HG02571 (cell line): ENCODE results near the gene GNG7.
"Not testable (repeated sequence)": the region's sequence is repeated elsewhere in the genome, so short reads cannot be mapped to it uniquely, and the experiment has no call there.

Source experiments
- ATAC-seq: cut with Tn5 transposase; IDR thresholded peaks from one replicate; pipeline ENCODE4 v1.9.1; 2021; ENCODE audit warnings: mild to moderate bottlenecking, moderate library complexity; ENCODE audit not compliant: unreplicated experiment

The GNG7 gene

GRCh38 chr19:2542341-2543069 lies 160.0 kb downstream of the GNG7 start:
- no peak for ATAC-seq

GRCh38 chr19:2540646-2541454 lies 161.6 kb downstream of the GNG7 start:
- no peak for ATAC-seq

- no peak for ATAC-seq
Observed at GRCh38 chr19:2540251-2540645, 162.2 kb downstream of the GNG7 start.

- ATAC-seq = no peak
Observed at GRCh38 chr19:2538096-2538757, 164.3 kb downstream of the GNG7 start.

- not testable (repeated sequence) for ATAC-seq
Observed at GRCh38 chr19:2537584-2537983, 164.9 kb downstream of the GNG7 start.

- no peak for ATAC-seq
Observed at GRCh38 chr19:2536461-2536860, 166.0 kb downstream of the GNG7 start.

GRCh38 chr19:2534423-2535013 lies 168.0 kb downstream of the GNG7 start:
- ATAC-seq = no peak

GRCh38 chr19:2533686-2534422 lies 168.6 kb downstream of the GNG7 start:
- no peak for ATAC-seq

- no peak for ATAC-seq
Observed at GRCh38 chr19:2533072-2533425, 169.4 kb downstream of the GNG7 start.

- no peak for ATAC-seq
Observed at GRCh38 chr19:2532252-2533071, 170.0 kb downstream of the GNG7 start.

- not testable (repeated sequence) for ATAC-seq
Observed at GRCh38 chr19:2529942-2530341, 172.6 kb downstream of the GNG7 start.

GRCh38 chr19:2529473-2529918 lies 173.0 kb downstream of the GNG7 start:
- no peak for ATAC-seq

GRCh38 chr19:2528675-2529101 lies 173.8 kb downstream of the GNG7 start:
- no peak for ATAC-seq

- ATAC-seq = no peak
Observed at GRCh38 chr19:2527686-2528085, 174.8 kb downstream of the GNG7 start.

- ATAC-seq = no peak
Observed at GRCh38 chr19:2527171-2527570, 175.3 kb downstream of the GNG7 start.

GRCh38 chr19:2524840-2525723 lies 177.4 kb downstream of the GNG7 start:
- no peak for ATAC-seq

- no peak for ATAC-seq
Observed at GRCh38 chr19:2524361-2524839, 178.1 kb downstream of the GNG7 start.

GRCh38 chr19:2523630-2524311 lies 178.7 kb downstream of the GNG7 start:
- no peak for ATAC-seq
